CD14-positive monocyte (primary cell): ENCODE measurements around the gene CNST. TPM values are rescaled to one million over a fixed set of nuclear protein-coding genes. Genes with fewer than 3 reads are reported as not detected.

Source experiments
- DNase-seq, 3 donors: peaks; one replicate each; pipeline ENCODE4 v3.0.0-alpha.2; 2011 to 2022
- H2AFZ ChIP-seq: 2 replicates; pipeline ENCODE4 v1.6.0; 2012; ENCODE audit warnings: mild to moderate bottlenecking, low read depth, low read length, inconsistent platforms; ENCODE audit not compliant: insufficient read depth, poor library complexity, severe bottlenecking
- H3K27ac ChIP-seq, 2 donors: 1 replicate in 1 of 2; 2 replicates in 1 of 2; pipeline ENCODE4 v1.5.1; 2012 to 2013; ENCODE audit warnings: low read length in 2 of 2, control low read depth in 1 of 2, inconsistent platforms in 1 of 2, low read depth in 1 of 2, mild to moderate bottlenecking in 1 of 2
- H3K27me3 ChIP-seq, 2 donors: one replicate each; pipeline versions ENCODE4 v1.6.0 to v1.6.1; 2011 to 2013; ENCODE audit warnings: low read length in 2 of 2; ENCODE audit not compliant: control insufficient read depth in 2 of 2, insufficient read depth in 2 of 2
- H3K36me3 ChIP-seq, 2 donors: replicated peaks in 1 of 2; 1 replicate in 1 of 2; 2 replicates in 1 of 2; pipeline versions ENCODE4 v1.5.1 to v1.6.1; 2012 to 2013; ENCODE audit warnings: low read length in 2 of 2, control low read depth in 1 of 2, inconsistent platforms in 1 of 2, mild to moderate bottlenecking in 1 of 2; ENCODE audit not compliant: insufficient read depth in 2 of 2, control insufficient read depth in 1 of 2
- H3K4me1 ChIP-seq, 2 donors: 1 replicate in 1 of 2; 2 replicates in 1 of 2; pipeline versions ENCODE4 v1.5.1 to v1.6.1; 2012 to 2013; ENCODE audit warnings: low read length in 2 of 2, control low read depth in 1 of 2, inconsistent platforms in 1 of 2, mild to moderate bottlenecking in 1 of 2, moderate library complexity in 1 of 2; ENCODE audit not compliant: insufficient read depth in 2 of 2, control insufficient read depth in 1 of 2
- H3K4me2 ChIP-seq: replicated peaks from 2 replicates; pipeline ENCODE3; 2012; ENCODE audit warnings: low read length, moderate library complexity, mild to moderate bottlenecking; ENCODE audit not compliant: poor library complexity, severe bottlenecking; ENCODE audit errors: extremely low read depth
- H3K4me3 ChIP-seq, 3 experiments: fragments of 200-600 bp in 1 of 3; sonication (generic) in 1 of 3; replicated peaks in 1 of 3; 1 replicate in 2 of 3; 2 replicates in 1 of 3; pipeline ENCODE4 v1.5.1; 2011 to 2013; ENCODE audit warnings: low read length in 3 of 3, mild to moderate bottlenecking in 3 of 3, control low read depth in 2 of 3, low read depth in 2 of 3, inconsistent platforms in 1 of 3, moderate library complexity in 1 of 3
- H3K79me2 ChIP-seq: 2 replicates; pipeline ENCODE4 v1.6.0; 2012; ENCODE audit warnings: mild to moderate bottlenecking, control low read depth, inconsistent platforms, low read length, moderate library complexity; ENCODE audit not compliant: insufficient read depth
- H3K9ac ChIP-seq: 2 replicates; pipeline ENCODE4 v1.6.0; 2017; ENCODE audit warnings: low read length, mild to moderate bottlenecking; ENCODE audit not compliant: insufficient read depth, poor library complexity, severe bottlenecking
- H3K9me3 ChIP-seq, 2 donors: replicated peaks in 1 of 2; 1 replicate in 1 of 2; 2 replicates in 1 of 2; pipeline versions ENCODE4 v1.5.1 to v1.6.1; 2012 to 2013; ENCODE audit warnings: low read length in 2 of 2, control low read depth in 1 of 2; ENCODE audit not compliant: control insufficient read depth in 1 of 2, insufficient read depth in 1 of 2
- H4K20me1 ChIP-seq: 2 replicates; pipeline ENCODE4 v1.6.0; 2012; ENCODE audit warnings: mild to moderate bottlenecking, low read length, control low read depth, moderate library complexity; ENCODE audit not compliant: insufficient read depth
- H3K27ac Mint-ChIP-seq, 7 donors: one replicate each; pipeline ENCODE4 v1.8.0; 2020; ENCODE audit warnings: mild to moderate bottlenecking in 7 of 7, mixed read lengths in 7 of 7, moderate library complexity in 6 of 7, inconsistent platforms in 2 of 7
- H3K27me3 Mint-ChIP-seq, 3 donors: one replicate each; pipeline ENCODE4 v1.8.0; 2021 to 2022; ENCODE audit warnings: low read depth in 3 of 3, mild to moderate bottlenecking in 3 of 3, mixed read lengths in 3 of 3, moderate library complexity in 3 of 3, inconsistent platforms in 1 of 3
- H3K36me3 Mint-ChIP-seq, 2 donors: one replicate each; pipeline ENCODE4 v1.8.0; 2020; ENCODE audit warnings: mixed read lengths in 2 of 2, inconsistent platforms in 1 of 2, mild to moderate bottlenecking in 1 of 2
- H3K4me1 Mint-ChIP-seq: one replicate; pipeline ENCODE4 v1.8.0; 2020; ENCODE audit warnings: mild to moderate bottlenecking, mixed read lengths
- H3K4me3 Mint-ChIP-seq, 2 donors: one replicate each; pipeline ENCODE4 v1.8.0; 2020; ENCODE audit warnings: mild to moderate bottlenecking in 2 of 2, mixed read lengths in 2 of 2, moderate library complexity in 1 of 2
- H3K9me3 Mint-ChIP-seq, 7 donors: one replicate each; pipeline ENCODE4 v1.8.0; 2020 to 2022; ENCODE audit warnings: mixed read lengths in 7 of 7, mild to moderate bottlenecking in 6 of 7, moderate library complexity in 6 of 7, inconsistent platforms in 2 of 7
- CTCF ChIP-seq: fragments of 200-600 bp; IDR thresholded peaks from one replicate; pipeline ENCODE4 v1.8.0; 2022; ENCODE audit warnings: antibody characterized with exemption, mild to moderate bottlenecking
- WGBS: methylation state at CpG from one replicate; pipeline ENCODE4 v1.1.5; 2013; ENCODE audit warnings: missing lambda C conversion rate; ENCODE audit not compliant: insufficient coverage; 5-methylcytosine and 5-hydroxymethylcytosine counted together
- intact Hi-C, 2 donors: fragments of 100-400 bp; cut with micrococcal nuclease; formaldehyde crosslinking; loops; one replicate each; pipeline versions ENCODE4 v1.15.0 to v1.15.1; 2023
- polyA plus RNA-seq, 3 donors: library from polyadenylated mRNA; depleted of rRNA in 1 of 3; unstranded in 2 of 3; stranded (reverse) in 1 of 3; fragments of 300-500 nt in 2 of 3; fragments of >200 nt in 1 of 3; fragmentation: Illumina TruSeq in 2 of 3; gene quantifications; 1 replicate in 2 of 3; 2 replicates in 1 of 3; pipeline ENCODE4 v1.2.3, GENCODE V29; 2012 to 2021

Gene CNST
- polyA plus RNA-seq, 3 donors, result 11.0 to 14.1 (median 13.7) TPM

GRCh38 chr1:246661451-246661850 lies 95.2 kb downstream of the CNST start:
- Histone ChIP-seq H3K36me3 (peaks cover 20 to 70% of the 10 kb centered on the region in 2 donors), H3K4me2 (no peak overlapping the region), H3K4me1 (no peaks in the 10 kb centered on the region), H3K4me3 (no peak overlapping the region), H3K9me3 (no peaks in the 10 kb centered on the region), H3K27me3 (no peaks in the 10 kb centered on the region), H3K27ac (no peak overlapping the region), H3K9ac (no peak overlapping the region), H4K20me1 (no peaks in the 10 kb centered on the region), H2AFZ (no peak overlapping the region), H3K79me2 (no peaks in the 10 kb centered on the region)
- TF ChIP-seq CTCF, result no peak
- no peak for DNase-seq
- H3K27me3 Mint-ChIP-seq, result peaks cover 0 to 2% (median 0%) of the 10 kb centered on the region in 3 donors
- WGBS, result 94% methylated on average over 2 of the region's 2 CpGs
- H3K9me3 Mint-ChIP-seq, result no peaks in the 10 kb centered on the region
- H3K36me3 Mint-ChIP-seq, result peaks cover 50 to 66% of the 10 kb centered on the region in 2 donors
- intact Hi-C loops, result no loop called here
- no peak overlapping the region for H3K27ac Mint-ChIP-seq
- H3K4me3 Mint-ChIP-seq, result no peak overlapping the region
- H3K4me1 Mint-ChIP-seq, result no peaks in the 10 kb centered on the region

- Mint-ChIP-seq H3K36me3 (peaks cover 48 to 56% of the 10 kb centered on the region in 2 donors), H3K4me1 (no peaks in the 10 kb centered on the region), H3K4me3 (no peak overlapping the region), H3K9me3 (no peaks in the 10 kb centered on the region), H3K27ac (no peak overlapping the region), H3K27me3 (no peaks in the 10 kb centered on the region)
- no peaks in the 10 kb centered on the region for H3K79me2 ChIP-seq
- no peaks in the 10 kb centered on the region for H3K27me3 ChIP-seq
- H4K20me1 ChIP-seq, result no peaks in the 10 kb centered on the region
- no peaks in the 10 kb centered on the region for H3K9me3 ChIP-seq
- no peak overlapping the region for H3K4me2 ChIP-seq
- no peak overlapping the region for H3K9ac ChIP-seq
- H3K27ac ChIP-seq, result no peak overlapping the region
- intact Hi-C loops, result no loop called here
- no peak overlapping the region for H2AFZ ChIP-seq
- no peaks in the 10 kb centered on the region for H3K4me1 ChIP-seq
- TF ChIP-seq CTCF, result no peak
- peaks cover 14 to 51% of the 10 kb centered on the region in 2 donors for H3K36me3 ChIP-seq
- DNase-seq, result no peak
- WGBS, result 100% methylated on average over 2 of the region's 5 CpGs
- H3K4me3 ChIP-seq, result no peak overlapping the region
Observed at GRCh38 chr1:246667773-246668172, 101.5 kb downstream of the CNST start.
